Measurements from ENCODE around the gene RAD21L1. TPM values are rescaled to one million over a fixed set of nuclear protein-coding genes. Genes with fewer than 3 reads are reported as not detected.

Gene RAD21L1
- total RNA-seq, result 0.38 TPM

DNA sequence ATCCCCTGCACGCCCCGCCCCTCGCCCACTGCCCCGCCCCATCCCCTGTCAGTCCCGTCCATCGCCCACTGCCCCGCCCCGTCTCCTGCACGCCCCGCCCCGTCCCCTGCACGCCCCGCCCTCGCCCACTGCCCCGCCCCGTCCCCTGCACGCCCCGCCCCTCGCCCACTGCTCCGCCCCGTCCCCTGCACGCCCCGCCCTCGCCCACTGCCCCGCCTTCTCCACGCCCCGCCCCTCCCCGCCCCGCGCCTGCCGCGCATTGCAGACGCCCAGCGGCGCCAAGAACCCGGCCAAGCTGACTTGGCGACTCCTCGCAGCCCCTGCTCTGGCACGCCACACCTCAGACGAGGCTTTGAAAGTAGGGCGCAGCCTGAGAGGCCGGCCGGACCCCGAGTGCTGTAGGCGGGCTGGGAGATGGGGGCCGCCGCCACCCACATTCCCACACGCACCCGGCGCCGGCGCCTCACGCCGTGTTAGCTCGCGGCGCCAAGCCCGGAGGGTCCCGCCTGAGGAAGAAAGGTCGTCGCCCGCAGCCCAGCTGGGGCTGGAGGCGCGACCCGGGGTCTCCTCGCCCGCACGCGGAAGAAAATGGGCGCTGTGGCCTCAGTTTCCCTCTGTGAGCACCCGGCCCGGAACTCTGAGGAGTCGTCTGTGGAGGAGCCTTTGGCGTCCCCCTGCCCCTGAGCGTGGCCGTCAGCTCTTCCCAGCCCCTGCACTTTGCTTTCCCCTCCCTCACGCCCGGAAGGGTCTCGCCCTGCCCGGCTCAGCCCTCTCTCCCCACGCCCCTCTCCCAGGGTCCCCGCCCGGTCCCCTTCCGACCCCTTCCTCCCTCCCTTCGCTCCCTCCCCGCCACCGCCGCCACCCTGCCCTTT, at the start of gene RAD21L1:
Gene RAD21L1 (plus strand): TSS at position 262 of the 872 bp plus-strand sequence. CDS start 2,410 bp downstream, outside the sequence.

DNA sequence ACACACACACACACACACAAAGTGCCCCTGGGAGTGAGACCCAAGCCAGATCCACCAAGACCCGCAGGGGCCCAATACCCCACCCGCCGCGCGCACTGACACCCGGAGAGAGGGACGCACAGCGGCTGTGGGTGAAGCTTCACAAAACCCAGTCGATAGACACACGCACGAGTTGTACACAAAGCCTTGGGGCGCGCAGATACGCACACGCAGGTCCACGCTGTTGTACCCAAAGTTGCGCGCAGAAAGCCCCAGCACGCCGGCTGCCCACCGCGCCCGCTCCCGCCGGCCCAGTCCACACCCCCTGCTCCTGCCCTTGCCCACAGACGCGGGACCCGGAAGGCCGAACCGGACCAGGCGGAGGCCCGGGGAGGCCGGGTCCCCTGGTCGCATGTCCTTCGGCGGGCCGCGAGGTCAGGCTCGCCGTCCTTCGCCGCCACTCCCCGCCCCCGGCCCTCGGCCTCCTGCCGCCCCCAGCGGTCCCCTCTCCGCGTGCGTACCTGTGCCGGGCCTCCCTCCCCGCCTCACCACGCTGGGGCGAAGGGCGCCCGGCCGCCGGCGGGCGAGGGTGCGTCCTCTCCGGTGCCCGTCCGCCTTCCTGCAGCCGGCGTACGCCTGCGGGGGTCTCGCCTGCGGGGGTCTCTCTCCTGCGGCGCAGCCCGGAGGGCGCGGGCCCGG, 41.1 kb upstream of the RAD21L1 start, which contains the start of gene TMEM74B:
Gene TMEM74B (minus strand): TSS at position 344 of the 678 bp plus-strand sequence. CDS start 1,180 bp downstream, outside the sequence.

DNA sequence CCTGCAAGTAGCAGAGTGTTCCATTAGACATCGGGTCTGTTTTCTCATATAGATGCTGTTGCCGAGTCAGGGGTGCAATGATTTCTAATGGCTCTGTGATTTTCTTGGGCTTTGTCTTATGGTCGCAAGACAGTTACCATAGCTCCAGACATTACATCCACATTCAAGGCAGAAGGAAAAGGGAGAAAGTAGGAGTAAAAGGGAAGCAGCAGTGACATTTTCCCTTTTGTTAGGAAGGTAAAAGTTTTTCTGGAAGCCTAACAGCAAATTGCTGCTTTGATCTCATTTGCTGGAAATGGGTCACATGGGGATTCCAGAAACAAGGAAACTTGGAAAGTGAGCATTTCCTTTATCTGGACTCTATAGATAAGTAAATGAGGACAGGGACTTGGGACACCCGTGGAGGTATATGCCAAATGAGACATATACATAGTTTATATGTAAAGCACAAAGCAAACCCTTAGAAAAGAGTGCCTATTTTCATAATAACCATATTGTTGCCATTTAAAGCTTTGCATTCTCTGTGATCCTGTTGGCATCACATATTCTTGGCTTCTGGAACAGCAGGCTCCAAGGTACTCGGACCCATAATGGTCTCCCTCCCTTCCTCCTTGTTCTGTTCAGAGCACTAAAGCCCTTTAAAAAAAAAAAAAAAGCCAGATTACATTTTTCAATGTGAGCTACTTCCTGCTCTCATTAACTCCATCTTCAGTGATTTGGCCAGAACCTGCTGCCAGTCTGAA, 22.9 kb upstream of the RAD21L1 start, which contains the start of gene C20orf202:
Gene C20orf202 (plus strand): TSS at position 693 of the 743 bp plus-strand sequence. CDS start 132 bp downstream, outside the sequence.

DNA sequence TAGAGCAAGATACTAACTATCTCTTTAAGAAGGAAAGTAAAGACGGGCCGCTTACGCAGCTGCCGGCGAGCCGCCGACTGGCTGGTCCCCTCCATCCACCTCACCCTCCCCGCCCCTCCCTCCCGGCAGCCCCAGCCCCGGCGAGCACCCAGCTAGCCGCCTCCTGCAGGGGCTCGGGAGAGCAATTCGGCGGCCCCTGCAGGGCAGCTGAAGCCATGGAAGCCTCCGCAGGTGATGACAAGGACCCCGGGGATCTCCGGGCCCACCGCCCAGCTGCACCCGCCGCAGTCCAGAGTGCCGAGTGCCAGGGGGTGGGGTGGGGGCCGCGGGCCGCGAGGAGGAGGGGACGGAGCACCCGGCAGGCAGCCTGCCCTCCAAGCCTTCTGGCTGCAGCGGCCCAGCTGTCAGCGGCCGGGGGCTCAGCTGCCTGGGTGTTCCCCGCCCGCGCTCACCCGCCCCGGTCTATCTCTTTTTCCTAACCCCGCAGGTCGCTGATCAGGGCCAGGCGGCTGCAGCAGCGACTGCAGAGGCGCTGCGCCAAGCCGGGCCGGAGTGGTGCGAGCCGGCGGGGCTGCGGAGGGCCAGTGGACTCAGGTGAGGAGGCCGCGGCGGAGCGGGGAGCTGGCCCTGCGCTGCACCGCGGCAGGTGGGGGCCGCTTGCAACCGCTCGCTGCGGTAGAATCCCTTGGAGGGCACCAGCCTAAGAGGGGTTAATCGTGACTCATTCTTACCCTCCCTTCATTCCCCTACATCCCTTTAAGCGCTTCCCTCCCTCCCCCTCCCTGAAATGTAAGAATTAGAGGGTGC, 40.5 kb downstream of the RAD21L1 start, which contains the start of gene SNPH:
Gene SNPH (plus strand): TSS at position 128 of the 807 bp plus-strand sequence. CDS start 29,946 bp downstream, outside the sequence.

Other genes with a start within 250 kb of the RAD21L1 start
- gene RSPO4, start 223.7 kb upstream of the RAD21L1 start, total RNA-seq, result 0.66 TPM
- 66.6 TPM for gene PSMF1, start 107.4 kb upstream of the RAD21L1 start, total RNA-seq
- 7.1 TPM for gene TMEM74B, start 41.1 kb upstream of the RAD21L1 start, total RNA-seq
- gene C20orf202, start 22.6 kb upstream of the RAD21L1 start, total RNA-seq, result 0.77 TPM
- 9.7 TPM for gene SNPH, start 40.2 kb downstream of the RAD21L1 start, total RNA-seq
- 2.7 TPM for gene SDCBP2, start 103.1 kb downstream of the RAD21L1 start, total RNA-seq
- 73.3 TPM for gene FKBP1A, start 167.0 kb downstream of the RAD21L1 start, total RNA-seq
- gene NSFL1C, start 240.8 kb downstream of the RAD21L1 start, total RNA-seq, result 48.7 TPM